ENCODE measurements around the gene POU2F1. TPM values are rescaled to one million over a fixed set of nuclear protein-coding genes. Genes with fewer than 3 reads are reported as not detected.
"Not testable (repeated sequence)": the region's sequence is repeated elsewhere in the genome, so short reads cannot be mapped to it uniquely, and the experiment has no call there.

POU2F1 gene
- total RNA-seq, 2 experiments from 2014 or later = 20.3 to 21.6 TPM

GRCh38 chr1:167219646-167220536 is 795 bp upstream of the POU2F1 start:
- peak overlapping the region; percentile 96 for H3K4me3 Mint-ChIP-seq
- H3K36me3 Mint-ChIP-seq (ENCODE audit: low read depth) = peaks cover 3% of the 10 kb centered on the region
- peak overlapping the region; percentile 99 for H3K27ac Mint-ChIP-seq
- no peaks in the 10 kb centered on the region for H3K9me3 Mint-ChIP-seq (ENCODE audit: low read depth)
- peaks cover 36% of the 10 kb centered on the region for H3K4me1 Mint-ChIP-seq
- DNase-seq (peak; percentile 95), ATAC-seq (peak; percentile 56)
- ChIA-PET POLR2A (interaction anchor here (0.6 to 2.9 kb wide), 20 partner anchors 8 to 730 kb away, joined by 3 to 13 read pairs (median 4); partner anchors contain the start of genes CD247, CREG1, POGK and TADA1), CTCF (interaction anchor here (0.6 to 2.8 kb wide), 31 partner anchors 9 to 1522 kb away, joined by 3 to 28 read pairs (median 4); partner anchors contain the start of gene TADA1)
- intact Hi-C loops (cut with DNase I, micrococcal nuclease) = loop anchor here (1.0 to 10.0 kb wide), 22 partner anchors 12 to 1588 kb away; partner anchors contain the start of genes CD247 (in 2 of the 2), ILDR2 (in 2 of the 2), TADA1 (in 2 of the 2) and CREG1 (in 1 of the 2)
- no peaks in the 10 kb centered on the region for H3K27me3 Mint-ChIP-seq

GRCh38 chr1:167221126-167221737 is 546 bp downstream of the POU2F1 start:
- intact Hi-C loops (cut with DNase I, micrococcal nuclease) = loop anchor here (2.0 to 10.0 kb wide), 11 partner anchors 46 to 1589 kb away; partner anchors contain the start of genes CD247 (in 1 of the 2), ILDR2 (in 1 of the 2), MGST3 (in 1 of the 2) and SFT2D2 (in 1 of the 2)
- no peaks in the 10 kb centered on the region for H3K9me3 Mint-ChIP-seq (ENCODE audit: low read depth)
- ChIA-PET CTCF (interaction anchor here (1.1 to 2.8 kb wide), 10 partner anchors 10 to 313 kb away, joined by 3 to 28 read pairs (median 6); no protein-coding TSS in a partner anchor), POLR2A (interaction anchor here (0.6 to 2.9 kb wide), 10 partner anchors 51 to 1393 kb away, joined by 3 to 13 read pairs (median 4); partner anchors contain the start of genes CD247 and CREG1)
- H3K27me3 Mint-ChIP-seq = no peaks in the 10 kb centered on the region
- peak overlapping the region; percentile 88 for H3K27ac Mint-ChIP-seq
- peaks cover 49% of the 10 kb centered on the region for H3K4me1 Mint-ChIP-seq
- ATAC-seq = peak; percentile 0
- DNase-seq = no peak
- H3K4me3 Mint-ChIP-seq = peak overlapping the region; percentile 96
- peaks cover 3% of the 10 kb centered on the region for H3K36me3 Mint-ChIP-seq (ENCODE audit: low read depth)

- H3K4me3 Mint-ChIP-seq = peak overlapping the region; percentile 81
These were observed 1.3 kb downstream of the POU2F1 start for GRCh38 chr1:167221738-167222610.

DNA sequence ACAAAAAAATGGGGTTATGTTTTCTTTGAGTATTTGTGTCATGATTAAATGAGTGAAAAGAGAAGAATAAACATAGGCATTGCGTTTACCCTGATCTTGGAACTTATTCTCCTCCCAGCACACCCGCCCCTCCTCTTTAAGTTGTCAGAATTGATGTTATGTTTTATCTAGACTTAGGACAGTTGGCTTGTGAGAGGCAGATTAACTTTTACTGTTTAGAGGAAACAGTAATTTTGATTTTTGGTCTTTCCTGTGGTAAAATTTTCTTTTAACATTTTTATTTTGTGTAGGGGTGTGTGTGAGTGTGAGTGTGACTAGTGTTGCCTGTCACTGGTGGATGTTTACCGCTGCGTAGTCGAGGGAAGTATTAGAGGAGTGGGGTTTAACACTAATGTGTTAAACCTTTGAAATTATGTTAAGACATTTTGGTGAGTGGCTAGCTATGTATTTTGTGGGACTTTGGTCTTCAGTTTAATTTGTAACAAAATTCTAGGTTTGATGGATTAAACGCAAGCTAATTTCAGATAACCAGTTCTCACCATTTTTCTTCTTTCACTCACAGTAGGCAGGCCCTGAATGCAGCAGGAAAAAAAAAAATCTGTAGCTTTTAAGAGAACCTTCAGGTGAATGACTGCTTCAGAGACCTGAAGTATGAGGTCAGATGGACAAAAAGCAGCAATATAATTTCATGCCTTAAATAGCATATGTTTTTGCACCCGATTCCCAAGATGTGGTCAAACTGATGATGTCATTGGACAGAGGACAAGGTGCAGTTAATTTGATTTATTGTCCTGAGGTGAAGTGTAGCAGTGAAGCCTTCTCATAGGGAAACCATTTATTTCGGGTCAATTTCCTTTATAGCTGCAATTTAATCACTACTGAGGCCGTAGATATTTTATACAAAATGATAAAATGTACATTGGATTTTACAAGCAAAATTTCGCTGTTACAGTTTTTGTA is 2.7 kb downstream of the POU2F1 start:
- Mint-ChIP-seq H3K4me1 (peaks cover 54% of the 10 kb centered on the region), H3K4me3 (peak overlapping the region; percentile 81)
- POLR2A ChIA-PET = interaction anchor here (0.6 to 0.7 kb wide), 2 partner anchors 17 to 157 kb away, joined by 4 read pairs; no protein-coding TSS in a partner anchor

More at GRCh38 chr1:167221738-167222610, 1.3 kb downstream of the POU2F1 start:
- H3K4me1 Mint-ChIP-seq = peaks cover 52% of the 10 kb centered on the region
- peak overlapping the region; percentile 93 for H3K27ac Mint-ChIP-seq
- ChIA-PET CTCF (interaction anchor here (0.7 to 2.1 kb wide), 11 partner anchors 11 to 343 kb away, joined by 3 to 9 read pairs (median 4); no protein-coding TSS in a partner anchor), POLR2A (interaction anchor here (0.5 to 2.9 kb wide), 5 partner anchors 37 to 295 kb away, joined by 3 to 13 read pairs (median 5); partner anchors contain the start of gene CD247)
- H3K27me3 Mint-ChIP-seq = no peaks in the 10 kb centered on the region
- no peaks in the 10 kb centered on the region for H3K9me3 Mint-ChIP-seq (ENCODE audit: low read depth)
- intact Hi-C loops (cut with DNase I, micrococcal nuclease) = loop anchor here (2.0 to 10.0 kb wide), 12 partner anchors 45 to 1590 kb away; partner anchors contain the start of genes CD247 (in 1 of the 2), ILDR2 (in 1 of the 2), MGST3 (in 1 of the 2) and RCSD1 (in 1 of the 2)
- DNase-seq (peak; percentile 86), ATAC-seq (peak; percentile 68)
- peaks cover 2% of the 10 kb centered on the region for H3K36me3 Mint-ChIP-seq (ENCODE audit: low read depth)

DNA sequence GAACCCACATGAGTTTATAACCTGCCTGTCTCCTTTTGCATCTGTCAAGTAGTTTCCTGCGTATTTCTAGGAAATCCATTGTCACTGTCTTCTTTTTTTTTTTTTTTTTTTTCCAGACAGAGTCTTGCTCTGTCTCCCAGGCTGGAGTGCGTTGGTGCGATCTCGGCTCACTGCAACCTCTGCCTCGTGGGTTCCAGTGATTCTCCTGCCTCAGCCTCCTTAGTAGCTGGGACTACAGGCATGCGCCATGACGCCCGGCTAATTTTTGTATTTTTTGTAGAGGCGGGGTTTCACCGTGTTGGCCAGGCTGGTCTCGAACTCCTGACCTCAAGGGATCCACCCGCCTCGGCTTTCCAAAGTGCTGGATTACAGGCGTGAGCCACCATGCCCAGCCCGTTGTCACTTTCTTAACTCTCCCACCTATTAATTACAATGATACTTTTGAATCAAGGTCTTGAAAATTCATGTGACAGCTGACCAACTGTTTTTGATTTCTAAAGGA is 4.1 kb downstream of the POU2F1 start:
- CTCF ChIA-PET = interaction anchor here (0.6 to 1.0 kb wide), 2 partner anchors 44 to 181 kb away, joined by 3 to 4 read pairs; no protein-coding TSS in a partner anchor
- H3K4me3 Mint-ChIP-seq; DNase-seq; H3K27ac Mint-ChIP-seq; H3K27me3 Mint-ChIP-seq; H3K9me3 Mint-ChIP-seq (ENCODE audit: low read depth); H3K36me3 Mint-ChIP-seq (ENCODE audit: low read depth); POLR2A ChIA-PET; ATAC-seq: not testable (repeated sequence)
- peaks cover 52% of the 10 kb centered on the region for H3K4me1 Mint-ChIP-seq
- intact Hi-C loops (cut with DNase I, micrococcal nuclease) = loop anchor here (5.0 to 10.0 kb wide), 7 partner anchors 43 to 1592 kb away; partner anchors contain the start of genes CD247 (in 1 of the 2), ILDR2 (in 1 of the 2), MGST3 (in 1 of the 2) and TMCO1 (in 1 of the 2)

More for the DNA sequence above, 2.7 kb downstream of the POU2F1 start:
- intact Hi-C loops (cut with DNase I, micrococcal nuclease) = loop anchor here (2.0 to 10.0 kb wide), 8 partner anchors 44 to 1591 kb away; partner anchors contain the start of genes CD247 (in 1 of the 2), ILDR2 (in 1 of the 2), MGST3 (in 1 of the 2) and RCSD1 (in 1 of the 2)
- ATAC-seq (no peak), DNase-seq (no peak)
- peaks cover 2% of the 10 kb centered on the region for H3K36me3 Mint-ChIP-seq (ENCODE audit: low read depth)
- CTCF ChIA-PET = interaction anchor here (0.6 to 2.1 kb wide), 7 partner anchors 10 to 335 kb away, joined by 3 to 9 read pairs (median 4); partner anchors contain the start of gene CD247
- no peaks in the 10 kb centered on the region for H3K9me3 Mint-ChIP-seq (ENCODE audit: low read depth)
- H3K27ac Mint-ChIP-seq = peak overlapping the region; percentile 93
- H3K27me3 Mint-ChIP-seq = no peaks in the 10 kb centered on the region

- no peak for ATAC-seq
These were observed 5.2 kb downstream of the POU2F1 start for GRCh38 chr1:167225920-167226319.

DNA sequence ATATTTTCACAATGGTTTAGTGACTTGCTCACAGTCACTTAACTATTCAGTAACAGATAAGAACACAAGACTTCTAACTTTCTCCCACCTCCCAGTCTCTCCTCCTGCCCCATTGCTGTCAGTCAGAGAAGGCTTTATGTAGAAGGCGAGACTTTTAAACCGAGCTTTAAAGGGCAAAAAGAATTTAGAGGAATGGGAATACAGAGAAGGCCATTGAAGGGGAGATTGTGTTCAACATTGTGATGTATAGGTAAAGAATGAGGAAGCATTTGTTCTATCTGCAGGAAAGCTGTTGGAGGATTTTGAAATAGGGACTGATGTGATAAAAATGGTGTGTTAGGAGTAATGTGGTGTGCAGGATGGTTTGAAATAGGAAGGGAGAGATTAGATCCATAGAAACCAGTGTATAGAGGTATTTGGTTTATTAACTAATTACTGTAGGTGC is 7.3 kb downstream of the POU2F1 start:
- Mint-ChIP-seq H3K4me3 (no peak overlapping the region), H3K27me3 (no peaks in the 10 kb centered on the region), H3K9me3 (ENCODE audit: low read depth) (no peaks in the 10 kb centered on the region), H3K27ac (no peak overlapping the region), H3K36me3 (ENCODE audit: low read depth) (no peaks in the 10 kb centered on the region), H3K4me1 (peaks cover 49% of the 10 kb centered on the region)
- intact Hi-C loops (cut with DNase I, micrococcal nuclease) = loop anchor here in 1 of 2 experiments (10.0 kb wide), 1 partner anchor 253 kb away; the partner anchor contains the start of gene ILDR2
- CTCF ChIA-PET = interaction anchor here (1.5 kb wide), 1 partner anchor 181 kb away, joined by 4 read pairs; no protein-coding TSS in a partner anchor
- DNase-seq = no peak
- POLR2A ChIA-PET = no interaction called here
- ATAC-seq = no peak

More at GRCh38 chr1:167225920-167226319, 5.2 kb downstream of the POU2F1 start:
- H3K4me3 Mint-ChIP-seq = no peak overlapping the region
- no peaks in the 10 kb centered on the region for H3K9me3 Mint-ChIP-seq (ENCODE audit: low read depth)
- H3K27ac Mint-ChIP-seq = no peak overlapping the region
- no peaks in the 10 kb centered on the region for H3K27me3 Mint-ChIP-seq
- DNase-seq = no peak
- intact Hi-C loops (cut with DNase I, micrococcal nuclease) = loop anchor here in 1 of 2 experiments (10.0 kb wide), 1 partner anchor 251 kb away; the partner anchor contains the start of gene ILDR2
- CTCF ChIA-PET = interaction anchor here (0.9 kb wide), 1 partner anchor 9 kb away, joined by 3 read pairs; no protein-coding TSS in a partner anchor
- POLR2A ChIA-PET = interaction anchor here (0.6 kb wide), 1 partner anchor 409 kb away, joined by 7 read pairs; no protein-coding TSS in a partner anchor
- peaks cover 54% of the 10 kb centered on the region for H3K4me1 Mint-ChIP-seq
- no peaks in the 10 kb centered on the region for H3K36me3 Mint-ChIP-seq (ENCODE audit: low read depth)

DNA sequence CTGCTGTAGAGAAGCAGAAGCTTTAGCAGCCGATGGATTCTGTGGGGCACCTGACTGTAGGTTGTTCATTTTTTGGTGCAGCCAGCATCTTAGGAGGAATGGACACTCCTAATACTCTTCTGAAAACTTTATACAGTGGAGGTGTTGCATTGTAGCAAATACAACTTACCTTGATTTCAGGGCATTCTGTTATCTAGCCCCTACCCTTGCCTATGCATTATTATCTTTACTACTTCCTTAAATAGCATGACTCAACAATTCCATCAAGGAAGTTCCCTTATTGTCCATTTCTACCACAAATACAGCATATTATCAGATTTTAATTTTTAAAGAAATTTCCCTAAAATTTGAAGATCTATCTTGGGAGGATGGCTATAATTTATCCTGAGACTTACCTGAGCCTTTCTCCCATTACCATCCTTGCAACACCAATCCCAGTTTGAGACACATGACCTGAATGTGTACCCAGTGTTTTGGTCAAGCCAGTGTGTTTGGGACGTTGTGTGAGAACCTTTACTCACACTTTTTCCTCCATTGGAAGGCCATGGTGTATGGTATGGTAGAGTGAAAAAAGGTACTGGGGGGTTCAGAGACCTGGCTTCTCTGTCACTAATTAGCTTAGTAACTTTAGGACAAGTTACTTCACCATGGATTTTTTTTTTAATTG is 9.2 kb downstream of the POU2F1 start:
- Mint-ChIP-seq H3K36me3 (ENCODE audit: low read depth) (no peaks in the 10 kb centered on the region), H3K27me3 (no peaks in the 10 kb centered on the region), H3K9me3 (ENCODE audit: low read depth) (no peaks in the 10 kb centered on the region), H3K4me3 (no peak overlapping the region), H3K27ac (no peak overlapping the region), H3K4me1 (peaks cover 43% of the 10 kb centered on the region)
- ChIA-PET CTCF (interaction anchor here (0.7 to 1.6 kb wide), 4 partner anchors 10 to 571 kb away, joined by 3 to 4 read pairs (median 3); no protein-coding TSS in a partner anchor), POLR2A (no interaction called here)
- DNase-seq (no peak), ATAC-seq (no peak)
- intact Hi-C loops (cut with DNase I, micrococcal nuclease) = loop anchor here in 1 of 2 experiments (10.0 kb wide), 1 partner anchor 255 kb away; the partner anchor contains the start of gene ILDR2

Data from activated CD4-positive, alpha-beta T cell treated with anti-CD3 and anti-CD28 coated beads for 36 hours (primary cell).